Urinary bladder (tissue), 4 donors: ENCODE data around the gene MCM3. TPM values are rescaled to one million over a fixed set of nuclear protein-coding genes. Genes with fewer than 3 reads are reported as not detected.
A peak's percentile ranks its signal among the peaks of the same experiment; 100 is the strongest.

Experiments
- DNase-seq: peaks from one replicate; pipeline ENCODE4 v3.0.0-alpha.2; 2015; ENCODE audit errors: extremely low spot score
- H3K27ac ChIP-seq: one replicate; pipeline ENCODE4 v1.5.1; 2013; ENCODE audit warnings: low read depth, mild to moderate bottlenecking, moderate library complexity
- H3K36me3 ChIP-seq: one replicate; pipeline ENCODE4 v1.6.1; 2013; ENCODE audit warnings: mild to moderate bottlenecking, moderate library complexity; ENCODE audit not compliant: insufficient read depth
- H3K4me1 ChIP-seq: one replicate; pipeline ENCODE4 v1.6.1; 2013; ENCODE audit warnings: mild to moderate bottlenecking, moderate library complexity; ENCODE audit not compliant: insufficient read depth
- H3K4me3 ChIP-seq: one replicate; pipeline ENCODE4 v1.5.1; 2013; ENCODE audit warnings: low read depth, low read length
- WGBS: extraction: QIAGEN DNeasy Blood & Tissue Kit; methylation state at CpG from one replicate; pipeline ENCODE4 v1.1.7; 2013; 5-methylcytosine and 5-hydroxymethylcytosine counted together
- polyA plus RNA-seq: library from polyadenylated mRNA; stranded (reverse); fragments of 200-250 nt; gene quantifications from one replicate; pipeline ENCODE4 v1.2.3, GENCODE V29; 2013
- total RNA-seq: library from RNA; depleted of rRNA; stranded (reverse); fragments of >200 nt; gene quantifications from one replicate; pipeline ENCODE4 v1.2.3, GENCODE V29; 2014
- donor health status: healthy with polysubstance abuse.
- donor health status: healthy.

The MCM3 gene
- total and polyA plus RNA-seq, 2 donors: 45.8 to 48.8 TPM

GRCh38 chr6:52253494-52253893, 31.0 kb downstream of the MCM3 start:
- Histone ChIP-seq H3K27ac (no peak overlapping the region), H3K4me1 (no peaks in the 10 kb centered on the region), H3K36me3 (no peaks in the 10 kb centered on the region), H3K4me3 (no peak overlapping the region)
- WGBS: 49% methylated on average over 9 of the region's 9 CpGs
- DNase-seq: no peak

DNA sequence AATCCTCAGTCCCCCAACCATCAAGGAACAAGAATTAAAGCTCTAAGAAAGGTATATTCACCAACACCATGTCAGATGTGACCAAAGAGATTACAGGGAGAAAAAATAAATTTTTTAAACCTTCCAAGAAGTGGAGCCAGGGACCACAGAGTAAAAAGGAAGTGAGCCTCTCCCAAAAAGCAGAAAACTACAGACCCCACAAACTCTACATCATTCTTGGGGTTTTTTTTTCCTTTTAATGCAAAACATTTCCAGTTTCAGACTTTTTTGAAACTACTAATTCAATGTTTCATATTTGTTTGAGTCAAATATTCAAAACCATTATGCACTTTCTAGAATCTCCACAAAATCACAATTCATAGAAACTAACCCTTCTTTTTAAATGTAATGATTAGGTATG, 33.4 kb downstream of the MCM3 start:
- Histone ChIP-seq H3K4me3 (no peak overlapping the region), H3K36me3 (no peaks in the 10 kb centered on the region), H3K27ac (no peak overlapping the region), H3K4me1 (no peaks in the 10 kb centered on the region)
- no peak for DNase-seq

- 66% methylated on average over 2 of the region's 2 CpGs for WGBS
- no peak overlapping the region for H3K4me3 ChIP-seq
- no peaks in the 10 kb centered on the region for H3K4me1 ChIP-seq
- no peaks in the 10 kb centered on the region for H3K36me3 ChIP-seq
- no peak for DNase-seq
- no peak overlapping the region for H3K27ac ChIP-seq
Measured at GRCh38 chr6:52249078-52249477, 35.5 kb downstream of the MCM3 start.

GRCh38 chr6:52245425-52245824, 39.1 kb downstream of the MCM3 start:
- Histone ChIP-seq H3K4me1 (no peaks in the 10 kb centered on the region), H3K4me3 (no peak overlapping the region), H3K27ac (no peak overlapping the region), H3K36me3 (no peaks in the 10 kb centered on the region)
- 84% methylated on average over 1 of the region's 1 CpG for WGBS
- no peak for DNase-seq

GRCh38 chr6:52244400-52244799, 40.1 kb downstream of the MCM3 start, which contains the start of gene IL17F:
Gene IL17F, minus strand, starts transcription at chr6:52244500. Its CDS starts 71 bp downstream, at chr6:52244429.
- no peak for DNase-seq
- no peaks in the 10 kb centered on the region for H3K4me1 ChIP-seq
- 82% methylated on average over 5 of the region's 5 CpGs for WGBS

DNA sequence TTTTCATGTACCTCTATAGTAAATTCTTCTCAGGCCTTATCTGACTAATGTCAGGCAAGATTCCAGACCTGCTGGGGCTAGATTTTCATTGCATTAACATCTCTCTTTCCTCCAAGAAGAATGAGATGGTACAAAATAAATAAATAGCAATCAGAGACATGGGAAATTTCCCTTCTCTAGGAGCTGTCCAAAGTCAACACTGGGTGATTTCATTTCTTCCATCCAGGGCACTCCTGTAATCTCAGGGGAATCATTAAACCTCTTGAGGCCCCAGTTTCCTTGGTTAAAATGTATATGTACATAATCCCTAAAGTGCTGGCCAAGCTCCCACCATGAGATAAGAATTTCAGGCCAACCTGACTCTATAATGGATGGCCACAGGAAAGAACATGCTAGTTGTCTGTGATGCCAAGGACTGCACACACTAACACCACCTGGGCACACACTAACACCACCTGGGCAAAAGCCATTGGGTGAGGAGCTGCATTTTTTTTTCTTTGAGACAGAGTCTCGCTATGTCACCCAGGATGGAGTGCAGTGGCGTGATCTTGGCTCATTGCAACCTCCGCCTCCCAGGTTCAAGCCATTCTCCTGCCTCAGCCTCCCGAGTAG, 41.2 kb downstream of the MCM3 start:
- Histone ChIP-seq H3K4me3 (no peak overlapping the region), H3K36me3 (no peaks in the 10 kb centered on the region), H3K4me1 (no peaks in the 10 kb centered on the region), H3K27ac (no peak overlapping the region)
- DNase-seq: no peak
- WGBS: 92% methylated on average over 4 of the region's 4 CpGs

More at GRCh38 chr6:52244400-52244799, 40.1 kb downstream of the MCM3 start, which contains the start of gene IL17F:
- Histone ChIP-seq H3K36me3 (no peaks in the 10 kb centered on the region), H3K27ac (no peak within 1 kb of the TSS), H3K4me3 (no peak within 1 kb of the TSS)

GRCh38 chr6:52241819-52242218, 42.7 kb downstream of the MCM3 start:
- no peak overlapping the region for H3K27ac ChIP-seq
- 81% methylated on average over 2 of the region's 2 CpGs for whole genome bisulfite sequencing
- no peaks in the 10 kb centered on the region for H3K4me1 ChIP-seq
- no peak for DNase-seq
- no peaks in the 10 kb centered on the region for H3K36me3 ChIP-seq
- H3K4me3 ChIP-seq: no peak overlapping the region

DNA sequence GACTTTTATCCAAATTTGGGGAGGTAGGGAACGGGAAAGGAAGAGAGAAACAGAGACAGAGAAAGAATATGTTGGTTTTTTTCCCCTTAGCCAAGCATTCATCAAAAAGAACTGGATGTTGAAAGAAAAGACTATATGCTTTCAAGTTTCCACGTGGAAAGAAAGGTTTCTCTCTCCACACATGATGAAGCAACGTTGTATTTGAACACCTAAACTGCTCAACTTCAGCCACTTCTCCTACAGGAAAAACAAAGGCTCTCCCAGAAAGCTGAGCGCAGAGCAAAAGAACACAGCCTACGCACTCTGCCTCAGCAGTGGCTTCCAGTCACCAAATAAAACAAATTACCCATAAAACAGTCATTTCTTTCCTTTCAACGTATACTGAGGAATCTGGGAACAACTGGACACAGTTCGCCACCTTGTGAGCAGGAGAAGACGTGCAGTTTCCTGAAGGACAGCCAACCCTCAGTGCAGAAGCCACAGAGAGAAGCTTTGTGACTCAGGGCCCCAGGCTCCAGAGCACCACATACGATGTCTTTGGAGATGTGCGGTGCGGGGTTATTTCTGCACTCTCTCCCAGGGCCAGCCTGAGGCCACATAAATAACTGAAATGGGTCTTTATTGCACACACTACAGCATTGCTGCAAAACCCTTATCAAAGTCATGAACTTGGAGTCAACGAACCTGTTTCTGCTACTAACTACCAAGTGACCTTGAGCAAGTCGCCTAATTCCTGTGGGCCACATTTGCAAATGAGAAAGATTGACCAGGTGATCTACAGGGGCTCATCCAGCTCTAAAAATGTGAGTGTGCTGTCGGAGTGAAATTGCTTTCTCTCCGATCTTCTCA, 50.3 kb downstream of the MCM3 start:
- H3K27ac ChIP-seq: no peak overlapping the region
- H3K36me3 ChIP-seq: no peaks in the 10 kb centered on the region
- H3K4me1 ChIP-seq: no peaks in the 10 kb centered on the region
- H3K4me3 ChIP-seq: no peak overlapping the region
- DNase-seq: peak; percentile 33
- WGBS: 40% methylated on average over 15 of the region's 15 CpGs

DNA sequence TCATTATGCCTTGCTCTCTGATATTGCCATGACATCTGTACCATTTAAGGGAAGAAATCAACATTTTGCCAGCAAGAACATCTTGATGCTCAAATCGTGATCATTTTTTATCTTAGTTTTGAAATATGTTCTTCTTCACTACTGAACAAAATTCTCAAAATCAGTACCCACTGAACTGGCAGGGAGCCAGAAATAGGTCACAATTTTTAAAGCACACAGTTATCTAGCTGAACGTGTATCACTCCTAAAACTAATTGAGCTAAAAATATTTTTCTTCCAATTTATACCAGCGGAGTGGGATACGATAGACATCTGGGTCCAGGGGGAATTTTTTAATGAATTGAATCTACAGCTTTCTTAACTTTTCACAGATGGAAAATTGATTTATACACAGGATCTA, 51.5 kb downstream of the MCM3 start:
- no peaks in the 10 kb centered on the region for H3K4me1 ChIP-seq
- no peak overlapping the region for H3K27ac ChIP-seq
- H3K4me3 ChIP-seq: no peak overlapping the region
- no peak for DNase-seq
- H3K36me3 ChIP-seq: no peaks in the 10 kb centered on the region
- 66% methylated on average over 4 of the region's 4 CpGs for WGBS

DNA sequence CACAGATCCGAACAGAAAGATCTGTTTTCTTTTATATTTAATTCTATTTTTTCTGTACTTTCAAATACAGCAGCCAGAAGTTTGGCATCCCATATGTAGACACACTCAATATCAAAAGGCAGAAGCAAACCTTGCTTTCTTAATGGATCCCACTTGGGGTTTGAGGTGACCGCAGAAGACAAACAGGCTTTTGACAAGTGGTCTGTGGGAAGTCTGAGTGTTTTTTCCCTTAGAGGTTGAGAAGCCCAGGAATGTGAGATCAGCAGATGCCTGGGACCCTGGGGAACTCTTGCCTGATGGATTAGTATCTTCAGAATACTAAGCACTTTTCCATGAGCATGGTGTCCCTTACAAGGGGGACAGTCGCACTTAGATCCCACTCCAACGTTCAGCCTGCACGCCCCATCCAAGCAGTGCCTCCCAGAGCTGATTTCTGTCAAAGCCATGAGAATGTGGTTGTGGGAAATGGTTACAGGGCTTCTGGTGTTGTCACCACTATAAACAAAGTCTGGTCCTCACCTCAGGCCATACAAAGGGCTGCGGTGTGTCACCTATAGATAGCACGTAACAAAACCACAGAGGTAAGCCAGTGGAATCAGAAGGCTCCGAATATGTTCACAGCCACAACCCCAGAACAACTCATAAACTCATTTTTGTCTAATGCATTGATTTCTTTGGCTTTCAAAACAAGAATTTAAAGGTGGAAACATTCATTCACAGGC, 53.0 kb downstream of the MCM3 start:
- Histone ChIP-seq H3K27ac (no peak overlapping the region), H3K36me3 (no peaks in the 10 kb centered on the region), H3K4me1 (no peaks in the 10 kb centered on the region), H3K4me3 (no peak overlapping the region)
- WGBS: 86% methylated on average over 8 of the region's 8 CpGs
- DNase-seq: no peak

- WGBS: 74% methylated on average over 1 of the region's 1 CpG
- Histone ChIP-seq H3K4me3 (no peak overlapping the region), H3K27ac (no peak overlapping the region), H3K36me3 (no peaks in the 10 kb centered on the region), H3K4me1 (no peaks in the 10 kb centered on the region)
- no peak for DNase-seq
Measured at GRCh38 chr6:52230685-52231084, 53.9 kb downstream of the MCM3 start.

GRCh38 chr6:52227495-52227894, 57.0 kb downstream of the MCM3 start:
- H3K27ac ChIP-seq: no peak overlapping the region
- no peaks in the 10 kb centered on the region for H3K36me3 ChIP-seq
- H3K4me3 ChIP-seq: no peak overlapping the region
- no peaks in the 10 kb centered on the region for H3K4me1 ChIP-seq
- no peak for DNase-seq
- WGBS: 84% methylated on average over 1 of the region's 1 CpG

DNA sequence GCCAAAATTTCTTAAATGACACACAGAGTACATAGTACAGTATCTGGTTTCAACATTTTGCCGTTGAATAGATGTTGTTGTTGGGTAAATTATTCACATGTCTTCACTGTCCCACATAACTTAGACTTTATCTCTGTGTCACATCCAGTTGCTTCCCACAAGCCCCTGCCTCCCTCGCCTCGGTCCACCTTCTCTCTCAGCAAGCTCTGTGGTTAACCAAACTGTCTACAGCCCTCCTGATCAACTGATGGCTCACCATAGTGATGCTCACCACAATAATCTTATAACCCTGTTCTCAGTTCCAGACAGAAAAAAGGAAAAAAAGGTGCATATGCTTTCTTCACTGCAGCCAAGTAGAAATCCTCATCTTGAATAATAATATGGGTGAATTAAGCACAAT, 63.2 kb downstream of the MCM3 start:
- 70% methylated on average over 3 of the region's 3 CpGs for WGBS
- no peak for DNase-seq
- no peaks in the 10 kb centered on the region for H3K36me3 ChIP-seq
- no peak overlapping the region for H3K27ac ChIP-seq
- H3K4me1 ChIP-seq: no peaks in the 10 kb centered on the region
- H3K4me3 ChIP-seq: no peak overlapping the region

GRCh38 chr6:52217761-52218160, 66.8 kb downstream of the MCM3 start:
- no peaks in the 10 kb centered on the region for H3K36me3 ChIP-seq
- DNase-seq: no peak
- H3K27ac ChIP-seq: no peak overlapping the region
- WGBS: 81% methylated on average over 2 of the region's 2 CpGs
- no peaks in the 10 kb centered on the region for H3K4me1 ChIP-seq
- no peak overlapping the region for H3K4me3 ChIP-seq
